ENCODE data around the gene PSMD1.

PSMD1 gene

GRCh38 chr2:231015478-231015877 lies 41.2 kb upstream of the PSMD1 start:
- Histone ChIP-seq H3K27ac (ENCODE audit: extremely low read depth, low read depth, low read length) (no peak overlapping the region), H3K36me3 (ENCODE audit: control insufficient read depth in 2 of 2, insufficient read depth in 1 of 2, low read length in 2 of 2) (no peaks in the 10 kb centered on the region), H3K9me3 (ENCODE audit: control insufficient read depth, insufficient read depth, low read depth, low read length) (no peaks in the 10 kb centered on the region), H3K4me1 (ENCODE audit: control insufficient read depth, insufficient read depth, low read length) (no peaks in the 10 kb centered on the region; the same call in 1 of the 2 replicates), H3K4me3 (ENCODE audit: low read depth, low read length) (no peak overlapping the region)
- no peak for TF ChIP-seq ZNF600 (tag by site-specific recombination; IDR thresholded peaks at IDR 0.05)
- TF ChIP-seq ATF2 (tag by site-specific recombination; IDR thresholded peaks at IDR 0.05; ENCODE audit: low read depth) = no peak
- TF ChIP-seq ZNF514 (tag by site-specific recombination; IDR thresholded peaks at IDR 0.05) = no peak
- TF ChIP-seq BCL11B (tag by site-specific recombination; IDR thresholded peaks at IDR 0.05; ENCODE audit: low read depth) = no peak
- TF ChIP-seq ZNF610 (tag by site-specific recombination; IDR thresholded peaks at IDR 0.05; ENCODE audit: borderline replicate concordance) = no peak
- TF ChIP-seq ZNF16 (tag by site-specific recombination; IDR thresholded peaks at IDR 0.05; ENCODE audit: low read depth) = no peak
- TF ChIP-seq ZNF132 (tag by site-specific recombination; IDR thresholded peaks at IDR 0.05; ENCODE audit: borderline replicate concordance) = no peak
- TF ChIP-seq HOXD13 (CRISPR knock-in tag; IDR thresholded peaks at IDR 0.05; ENCODE audit: borderline replicate concordance) = no peak
- no peak for TF ChIP-seq ZNF214 (tag by site-specific recombination; IDR thresholded peaks at IDR 0.05; ENCODE audit: borderline replicate concordance)
- TF ChIP-seq ZBTB10 (tag by site-specific recombination; IDR thresholded peaks at IDR 0.05) = no peak
- CTCF ChIA-PET = interaction anchor here (0.6 to 1.7 kb wide), 2 partner anchors 37 to 178 kb away, joined by 3 to 4 read pairs; no protein-coding TSS in a partner anchor
- POLR2A ChIA-PET = no interaction called here

GRCh38 chr2:231015926-231016325 lies 40.7 kb upstream of the PSMD1 start:
- no peak overlapping the region for H3K4me3 ChIP-seq (ENCODE audit: low read depth, low read length)
- no peak for TF ChIP-seq SP3 (tag by site-specific recombination; IDR thresholded peaks at IDR 0.05)
- no peak for TF ChIP-seq MZF1 (tag by site-specific recombination; IDR thresholded peaks at IDR 0.05; ENCODE audit: borderline replicate concordance)
- no peak for TF ChIP-seq GFI1B (tag by site-specific recombination; IDR thresholded peaks at IDR 0.05)
- no peak for TF ChIP-seq ZNF239 (tag by site-specific recombination; IDR thresholded peaks at IDR 0.05)
- TF ChIP-seq ZNF843 (tag by site-specific recombination; IDR thresholded peaks at IDR 0.05) = no peak
- no peak for TF ChIP-seq ZNF473 (tag by site-specific recombination; IDR thresholded peaks at IDR 0.05)
- no peak for TF ChIP-seq SCRT1 (tag by site-specific recombination; IDR thresholded peaks at IDR 0.05; ENCODE audit: borderline replicate concordance)
- TF ChIP-seq ZNF837 (tag by site-specific recombination; IDR thresholded peaks at IDR 0.05) = no peak
- no peak for TF ChIP-seq MEIS1 (CRISPR knock-in tag; IDR thresholded peaks at IDR 0.05; ENCODE audit: borderline replicate concordance)
- TF ChIP-seq KLF8 (tag by site-specific recombination; IDR thresholded peaks at IDR 0.05) = no peak
- no peak for TF ChIP-seq HOXD13 (CRISPR knock-in tag; IDR thresholded peaks at IDR 0.05; ENCODE audit: borderline replicate concordance)
- TF ChIP-seq ZNF501 (tag by site-specific recombination; IDR thresholded peaks at IDR 0.05) = no peak
- TF ChIP-seq, protein P1, sequence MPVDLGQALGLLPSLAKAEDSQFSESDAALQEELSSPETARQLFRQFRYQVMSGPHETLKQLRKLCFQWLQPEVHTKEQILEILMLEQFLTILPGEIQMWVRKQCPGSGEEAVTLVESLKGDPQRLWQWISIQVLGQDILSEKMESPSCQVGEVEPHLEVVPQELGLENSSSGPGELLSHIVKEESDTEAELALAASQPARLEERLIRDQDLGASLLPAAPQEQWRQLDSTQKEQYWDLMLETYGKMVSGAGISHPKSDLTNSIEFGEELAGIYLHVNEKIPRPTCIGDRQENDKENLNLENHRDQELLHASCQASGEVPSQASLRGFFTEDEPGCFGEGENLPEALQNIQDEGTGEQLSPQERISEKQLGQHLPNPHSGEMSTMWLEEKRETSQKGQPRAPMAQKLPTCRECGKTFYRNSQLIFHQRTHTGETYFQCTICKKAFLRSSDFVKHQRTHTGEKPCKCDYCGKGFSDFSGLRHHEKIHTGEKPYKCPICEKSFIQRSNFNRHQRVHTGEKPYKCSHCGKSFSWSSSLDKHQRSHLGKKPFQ (tag by site-specific recombination; IDR thresholded peaks at IDR 0.05) = no peak
- TF ChIP-seq, protein P2, sequence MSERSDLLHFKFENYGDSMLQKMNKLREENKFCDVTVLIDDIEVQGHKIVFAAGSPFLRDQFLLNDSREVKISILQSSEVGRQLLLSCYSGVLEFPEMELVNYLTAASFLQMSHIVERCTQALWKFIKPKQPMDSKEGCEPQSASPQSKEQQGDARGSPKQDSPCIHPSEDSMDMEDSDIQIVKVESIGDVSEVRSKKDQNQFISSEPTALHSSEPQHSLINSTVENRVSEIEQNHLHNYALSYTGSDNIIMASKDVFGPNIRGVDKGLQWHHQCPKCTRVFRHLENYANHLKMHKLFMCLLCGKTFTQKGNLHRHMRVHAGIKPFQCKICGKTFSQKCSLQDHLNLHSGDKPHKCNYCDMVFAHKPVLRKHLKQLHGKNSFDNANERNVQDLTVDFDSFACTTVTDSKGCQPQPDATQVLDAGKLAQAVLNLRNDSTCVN (tag by site-specific recombination; optimal IDR thresholded peaks at IDR 0.05) = no peak
- TF ChIP-seq PRDM1 (tag by site-specific recombination; IDR thresholded peaks at IDR 0.05) = no peak
- TF ChIP-seq GLIS2 (tag by site-specific recombination; IDR thresholded peaks at IDR 0.05) = no peak
- CTCF ChIA-PET = interaction anchor here (1.7 kb wide), 1 partner anchor 37 kb away, joined by 4 read pairs; no protein-coding TSS in a partner anchor
- no peaks in the 10 kb centered on the region for H3K36me3 ChIP-seq (ENCODE audit: control insufficient read depth in 2 of 2, insufficient read depth in 1 of 2, low read length in 2 of 2)
- H3K9me3 ChIP-seq (ENCODE audit: control insufficient read depth, insufficient read depth, low read depth, low read length) = no peaks in the 10 kb centered on the region
- no peaks in the 10 kb centered on the region; the same call in 1 of the 2 replicates for H3K4me1 ChIP-seq (ENCODE audit: control insufficient read depth, insufficient read depth, low read length)
- H3K27ac ChIP-seq (ENCODE audit: extremely low read depth, low read depth, low read length) = no peak overlapping the region
- POLR2A ChIA-PET = interaction anchor here (0.6 kb wide), 1 partner anchor 22 kb away, joined by 3 read pairs; no protein-coding TSS in a partner anchor
